ENCODE data around the gene PIWIL4.

Gene PIWIL4

DNA sequence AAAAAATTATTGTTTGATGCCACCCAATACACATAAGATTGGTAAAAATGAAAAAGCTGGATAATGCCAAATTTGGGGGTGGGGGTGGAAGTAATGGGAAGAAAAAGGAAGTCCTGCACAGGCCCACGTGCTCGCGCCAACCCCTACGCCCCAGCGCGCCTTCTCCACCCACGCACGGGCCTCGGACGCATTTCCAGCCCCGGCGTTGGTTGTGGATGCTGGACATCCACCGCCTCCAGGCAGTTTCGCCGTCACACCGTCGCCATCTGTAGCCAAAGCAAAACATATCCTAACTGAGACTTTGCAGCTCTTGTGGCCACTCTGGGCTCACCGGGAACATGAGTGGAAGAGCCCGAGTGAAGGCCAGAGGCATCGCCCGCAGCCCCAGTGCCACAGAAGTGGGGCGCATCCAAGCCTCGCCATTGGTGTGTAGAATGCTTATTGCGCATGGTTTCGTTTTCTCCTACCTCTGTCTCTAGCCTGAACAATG lies at the start of gene PIWIL4:
Gene PIWIL4 (plus strand): TSS at position 188 of the 490 bp plus-strand sequence. CDS start 151 bp downstream, at position 339.
- no peak for DNase-seq

DNA sequence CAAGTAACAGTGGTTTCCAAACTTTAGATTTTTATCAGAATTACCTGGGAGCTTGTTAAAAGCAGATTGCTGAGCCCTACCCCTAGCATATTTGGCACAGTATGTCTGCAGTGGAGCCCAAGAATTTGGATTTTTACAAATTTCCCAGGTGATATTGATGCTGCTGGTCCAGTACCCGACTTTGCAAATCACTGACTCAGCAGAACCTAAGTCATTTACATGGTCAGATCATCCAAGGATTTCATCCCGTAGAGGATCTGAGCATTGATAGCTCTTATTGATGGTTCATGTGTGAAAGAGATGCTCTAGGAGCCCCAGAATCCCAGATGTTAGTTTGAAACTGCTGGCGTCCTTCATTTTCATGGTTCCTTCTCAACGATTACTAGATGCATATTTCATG lies 48.9 kb upstream of the PIWIL4 start:
- DNase-seq: no peak

DNA sequence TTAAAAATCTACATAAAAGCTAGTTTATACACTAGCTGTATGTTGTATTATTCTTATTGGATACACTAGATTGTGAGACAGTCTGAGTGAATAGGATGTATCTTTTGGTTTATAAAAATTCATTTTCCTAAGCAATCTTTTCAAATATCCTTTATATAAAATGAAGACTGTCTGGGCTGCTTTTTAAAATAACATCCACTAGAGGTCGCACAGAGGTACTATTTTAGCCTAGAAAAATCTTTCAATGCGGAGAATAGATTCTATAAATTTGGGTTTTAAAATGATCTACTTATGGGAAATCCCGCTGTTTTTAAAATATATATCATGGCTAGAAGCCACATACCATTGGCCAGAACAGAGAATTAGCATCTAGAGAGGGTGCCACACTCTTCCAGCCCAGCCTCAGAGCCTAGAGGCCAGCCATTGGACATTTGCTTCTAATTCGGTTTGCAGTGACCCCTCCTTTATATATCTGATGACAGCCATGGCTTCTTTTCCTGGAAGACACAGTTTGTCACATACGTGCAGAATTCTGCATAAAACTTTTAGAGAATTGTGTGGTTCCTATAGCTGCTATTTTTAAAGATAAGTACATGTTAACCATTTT lies 47.6 kb upstream of the PIWIL4 start:
- peak; percentile 75 for DNase-seq

DNA sequence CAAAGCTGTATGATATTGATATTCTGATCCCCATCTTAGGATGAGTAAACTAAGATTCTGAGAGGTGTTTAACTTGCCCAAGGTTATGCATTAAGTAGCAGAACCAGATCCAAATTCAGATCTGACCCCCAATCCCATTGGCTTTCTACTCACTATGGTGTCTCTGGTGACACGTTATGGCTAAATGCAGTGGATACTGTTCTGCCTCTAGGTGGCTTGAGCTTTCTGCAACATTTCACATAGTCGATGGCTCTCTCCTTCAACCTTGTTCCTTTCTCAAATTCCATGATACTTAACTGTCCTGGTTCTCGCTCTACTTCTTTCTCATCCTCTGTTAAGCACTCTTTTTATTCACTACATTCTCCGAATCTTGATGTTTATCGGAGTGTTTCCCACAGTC lies 45.5 kb upstream of the PIWIL4 start:
- peak; percentile 62 for DNase-seq

DNA sequence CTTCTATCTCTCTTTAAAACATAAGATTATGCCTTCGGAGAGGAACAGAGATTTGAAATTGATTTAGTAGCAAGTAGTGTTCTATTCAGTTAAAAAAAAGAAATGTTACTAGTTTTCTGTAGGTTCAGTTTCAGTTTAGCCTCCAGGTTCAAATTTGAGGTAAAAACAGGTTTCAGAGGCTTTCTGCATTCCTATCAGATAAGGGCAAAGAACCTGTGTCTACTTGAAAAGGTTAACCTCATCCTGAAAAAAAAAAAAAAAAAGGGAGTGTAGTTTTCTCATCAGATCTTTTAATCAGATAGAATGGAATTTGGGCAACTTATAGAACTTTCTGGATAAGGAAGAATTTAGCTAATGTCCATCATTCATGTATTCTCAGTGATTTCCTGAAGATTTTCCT lies 42.8 kb upstream of the PIWIL4 start:
- no peak for DNase-seq

DNA sequence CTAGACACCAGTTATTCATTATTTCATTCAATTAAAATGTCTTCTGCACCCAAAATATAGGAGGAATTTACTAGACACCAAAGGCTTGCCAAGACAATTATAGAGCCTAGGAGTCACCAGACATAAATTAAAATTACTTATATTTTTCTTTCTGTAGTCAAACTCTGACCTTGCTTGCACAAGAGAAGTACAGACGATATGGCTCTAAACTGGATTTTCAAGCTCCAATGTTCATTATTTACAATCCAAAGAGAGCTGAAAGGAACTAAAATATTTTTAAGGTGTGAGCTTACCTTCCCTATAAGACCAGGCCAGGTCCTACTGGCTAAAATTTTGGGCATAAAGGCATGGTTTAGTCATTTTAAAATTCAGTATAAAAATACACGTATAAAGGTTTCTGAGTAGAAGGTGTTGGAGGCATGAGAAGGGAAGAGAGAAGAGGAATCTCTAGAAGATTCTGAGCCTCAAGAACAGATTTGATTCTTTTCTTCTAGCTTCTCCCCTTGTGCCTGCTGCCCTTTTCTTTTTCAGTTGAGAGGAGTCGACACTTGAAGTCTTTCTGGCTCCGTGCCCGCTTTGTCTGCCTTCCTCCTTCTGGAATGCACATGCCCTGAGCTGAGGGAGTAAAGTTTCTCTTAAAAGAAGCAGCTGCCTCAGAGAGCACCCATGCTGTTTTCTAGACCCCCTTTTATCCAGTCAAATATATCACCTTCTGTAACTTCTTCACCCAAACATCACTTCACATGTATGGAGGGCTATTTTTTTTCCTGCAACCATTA lies 41.4 kb upstream of the PIWIL4 start:
- peak; percentile 36 for DNase-seq

DNA sequence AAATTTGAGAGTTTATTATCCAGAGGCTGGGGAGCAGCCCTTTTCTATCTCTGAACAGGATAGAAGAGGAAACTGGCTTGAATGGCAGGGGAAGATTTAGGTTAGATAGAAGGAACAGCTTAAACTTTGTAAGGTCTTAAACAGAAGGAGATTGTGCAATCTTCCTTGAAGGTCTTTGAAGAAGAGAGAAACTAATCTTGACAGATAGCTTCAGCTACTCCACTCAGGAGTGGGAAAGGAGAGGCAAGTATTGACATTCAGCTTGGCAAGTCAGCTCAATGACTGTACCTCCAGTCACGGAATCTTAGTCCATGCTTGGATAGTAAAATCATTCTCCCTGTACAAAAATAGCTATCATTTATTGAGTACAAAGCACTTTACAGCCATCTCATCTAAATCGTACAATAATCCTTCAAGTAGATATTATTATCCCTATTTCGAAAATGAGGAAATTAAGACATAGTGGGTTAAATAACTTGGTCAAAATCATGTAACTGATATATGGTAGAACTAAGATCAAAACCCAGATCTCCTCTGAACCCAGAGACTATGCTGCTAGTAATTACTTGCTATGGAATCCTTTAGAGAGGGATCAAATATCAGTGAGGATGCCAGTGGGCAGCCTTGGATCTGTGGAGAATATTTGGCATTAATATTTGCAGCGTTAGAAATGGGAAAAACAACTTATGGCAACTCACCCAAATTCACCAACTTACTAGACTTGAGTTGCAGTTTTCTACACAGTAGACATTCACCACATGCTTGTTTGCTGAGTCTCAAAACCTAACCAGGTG lies 40.3 kb upstream of the PIWIL4 start:
- no peak for DNase-seq

DNA sequence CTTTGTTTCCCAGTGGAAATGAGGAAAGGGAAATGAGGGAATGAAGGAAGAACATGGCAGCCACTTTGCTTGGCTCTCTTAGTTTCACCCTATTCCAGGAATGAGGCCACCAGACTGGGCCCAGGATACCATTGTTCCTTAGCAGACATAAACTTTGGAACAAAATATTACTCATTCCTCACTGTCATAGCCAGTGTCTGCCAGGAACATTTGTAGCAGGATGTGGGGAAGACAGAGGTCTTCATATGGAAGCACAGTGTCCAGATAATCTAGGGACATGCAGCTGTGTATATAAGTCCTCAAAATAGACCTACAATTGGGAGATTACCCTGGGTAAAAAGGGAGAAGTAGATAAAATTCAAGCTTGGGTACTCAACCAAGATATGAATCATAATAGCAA lies 38.6 kb upstream of the PIWIL4 start:
- DNase-seq: no peak

DNA sequence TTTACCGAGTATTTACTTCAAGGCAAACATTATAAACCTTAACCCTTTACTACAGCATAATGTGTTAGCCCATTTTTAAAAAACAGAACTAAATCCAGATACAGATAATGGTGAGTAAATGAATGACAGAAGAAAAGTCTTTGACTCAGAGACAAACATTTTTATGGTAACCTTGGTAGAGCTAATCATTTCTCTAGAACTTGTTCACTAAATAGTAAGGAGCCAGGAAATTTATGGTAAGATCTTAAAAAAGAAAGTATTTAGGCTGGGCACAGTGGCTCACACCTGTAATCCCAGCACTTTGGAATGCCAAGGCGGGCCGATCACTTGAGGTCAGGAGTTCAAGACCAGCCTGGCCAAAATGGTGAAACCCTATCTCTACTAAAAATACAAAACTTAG lies 35.0 kb upstream of the PIWIL4 start:
- no peak for DNase-seq

DNA sequence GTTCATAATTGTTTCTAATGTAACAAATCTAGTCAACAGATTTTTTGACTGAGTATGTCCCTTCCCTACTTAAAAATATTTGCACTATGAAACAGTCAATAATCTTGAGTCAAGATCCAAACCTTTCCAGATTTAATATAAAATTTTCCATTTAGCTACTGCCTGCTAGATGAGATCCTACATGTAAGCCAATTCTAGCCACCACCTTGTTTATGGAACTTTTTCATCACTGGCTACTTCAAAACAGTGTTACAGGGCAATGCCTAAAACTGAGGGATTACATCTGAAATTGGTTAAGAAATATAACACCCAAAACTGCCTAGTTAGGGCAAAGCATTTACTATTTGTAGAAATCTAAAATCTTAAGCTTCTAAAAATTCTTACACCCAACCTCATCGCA lies 34.0 kb upstream of the PIWIL4 start:
- DNase-seq: no peak

DNA sequence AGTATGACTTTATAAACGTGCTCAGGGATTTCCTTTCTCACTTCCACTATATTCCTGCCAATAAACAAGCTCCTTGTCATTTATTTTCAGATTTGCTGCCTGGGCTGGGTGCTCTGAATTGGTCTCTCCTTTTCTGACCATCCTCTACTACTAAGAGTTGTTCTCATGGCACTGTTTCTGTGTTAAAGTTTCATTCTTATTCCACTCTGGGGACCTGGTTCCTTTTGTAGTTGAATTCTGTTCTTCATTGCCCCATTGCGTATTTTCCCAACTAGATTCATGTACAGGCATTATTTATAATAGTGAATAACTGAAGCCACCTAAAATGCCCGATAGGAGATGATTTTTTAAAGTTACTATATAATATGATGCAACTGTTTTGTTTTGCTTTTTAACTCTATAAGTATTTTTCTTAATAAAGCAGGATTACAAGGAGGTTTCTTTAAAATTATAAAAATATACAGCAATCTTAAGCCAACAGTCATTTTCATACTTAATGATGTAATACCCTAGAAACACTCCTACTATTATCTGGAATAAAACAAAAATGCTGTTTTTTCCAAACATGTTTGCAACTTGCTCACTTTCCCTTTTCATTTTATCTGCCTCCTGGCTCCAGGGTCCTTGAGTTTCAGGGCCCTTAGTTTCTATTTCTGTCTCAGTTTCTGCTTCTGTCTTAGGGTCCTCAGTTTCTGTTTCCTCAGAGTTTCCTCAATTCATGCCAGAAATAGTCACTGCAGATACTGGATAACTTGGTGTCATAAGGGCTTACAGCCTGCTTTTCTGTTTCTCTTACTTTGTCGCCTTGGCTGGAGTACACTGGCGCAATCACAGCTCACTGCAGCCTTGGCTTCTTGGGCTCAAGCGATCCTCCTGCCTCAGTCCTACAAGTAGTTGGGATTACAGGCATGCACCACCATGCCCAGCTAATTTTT lies 33.2 kb upstream of the PIWIL4 start:
- no peak for DNase-seq

DNA sequence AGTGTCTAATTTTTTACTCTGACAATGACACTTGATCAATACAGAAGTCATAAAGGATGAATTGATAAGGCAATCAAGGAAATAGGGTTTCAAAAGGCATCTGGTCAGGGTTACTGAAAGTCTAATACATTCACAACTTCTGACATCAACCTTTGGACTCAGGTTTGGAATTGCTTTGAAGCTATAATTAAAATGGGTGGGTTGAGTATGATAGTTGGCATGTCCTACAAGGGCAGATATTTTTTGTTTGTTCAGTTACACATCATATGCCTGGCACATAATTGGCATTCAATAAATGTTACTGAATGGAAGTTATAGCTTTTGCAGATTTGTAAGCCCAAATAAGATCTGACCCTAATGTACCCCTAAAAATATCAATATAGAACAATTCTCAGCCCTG lies 30.8 kb upstream of the PIWIL4 start:
- DNase-seq: peak; percentile 30

DNA sequence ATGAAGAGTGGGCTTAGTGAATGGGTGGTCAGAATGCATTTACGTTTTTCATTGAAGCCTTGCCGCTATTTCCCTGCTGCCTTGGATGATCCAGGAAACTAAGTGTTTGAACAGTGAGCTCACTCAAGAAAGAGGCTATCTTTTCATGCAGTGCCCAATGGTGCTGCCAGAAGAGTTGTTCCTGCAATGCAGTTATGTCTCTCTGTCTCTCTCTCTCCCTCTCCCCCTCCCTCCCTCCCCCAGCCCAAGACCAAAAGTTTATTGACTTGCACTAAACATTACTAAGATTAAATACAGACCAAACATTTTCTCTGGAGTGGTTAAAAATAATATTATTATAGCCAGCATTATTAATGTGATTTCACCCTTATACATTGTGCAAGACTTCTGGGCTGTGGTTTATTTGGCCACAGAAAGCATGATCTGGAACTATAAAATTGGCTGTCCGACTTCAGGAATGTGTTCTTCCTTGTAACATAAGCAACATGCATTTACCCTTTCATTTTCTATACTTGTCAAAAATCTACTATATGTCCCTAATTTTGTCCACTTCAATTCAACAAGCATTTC lies 30.1 kb upstream of the PIWIL4 start:
- DNase-seq: peak; percentile 66

DNA sequence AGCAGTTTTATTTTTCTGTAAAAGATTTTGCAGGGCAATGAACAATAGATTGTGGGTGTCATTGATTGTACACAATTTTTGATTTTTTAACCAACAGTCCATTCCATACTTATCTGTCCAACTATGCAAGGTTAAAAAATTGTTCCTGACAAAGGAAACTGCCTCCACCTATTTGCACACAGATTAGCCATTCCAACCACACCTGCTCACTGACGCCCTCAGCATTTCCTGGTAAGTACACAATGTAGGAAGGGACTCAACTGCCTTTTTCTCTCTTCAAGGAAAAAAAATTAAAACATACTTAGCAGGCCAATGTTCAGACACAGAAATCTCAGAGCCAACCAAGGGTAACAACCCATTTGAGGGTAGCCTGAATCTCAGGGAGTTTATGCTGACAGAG lies 27.7 kb upstream of the PIWIL4 start:
- DNase-seq: peak; percentile 86

DNA sequence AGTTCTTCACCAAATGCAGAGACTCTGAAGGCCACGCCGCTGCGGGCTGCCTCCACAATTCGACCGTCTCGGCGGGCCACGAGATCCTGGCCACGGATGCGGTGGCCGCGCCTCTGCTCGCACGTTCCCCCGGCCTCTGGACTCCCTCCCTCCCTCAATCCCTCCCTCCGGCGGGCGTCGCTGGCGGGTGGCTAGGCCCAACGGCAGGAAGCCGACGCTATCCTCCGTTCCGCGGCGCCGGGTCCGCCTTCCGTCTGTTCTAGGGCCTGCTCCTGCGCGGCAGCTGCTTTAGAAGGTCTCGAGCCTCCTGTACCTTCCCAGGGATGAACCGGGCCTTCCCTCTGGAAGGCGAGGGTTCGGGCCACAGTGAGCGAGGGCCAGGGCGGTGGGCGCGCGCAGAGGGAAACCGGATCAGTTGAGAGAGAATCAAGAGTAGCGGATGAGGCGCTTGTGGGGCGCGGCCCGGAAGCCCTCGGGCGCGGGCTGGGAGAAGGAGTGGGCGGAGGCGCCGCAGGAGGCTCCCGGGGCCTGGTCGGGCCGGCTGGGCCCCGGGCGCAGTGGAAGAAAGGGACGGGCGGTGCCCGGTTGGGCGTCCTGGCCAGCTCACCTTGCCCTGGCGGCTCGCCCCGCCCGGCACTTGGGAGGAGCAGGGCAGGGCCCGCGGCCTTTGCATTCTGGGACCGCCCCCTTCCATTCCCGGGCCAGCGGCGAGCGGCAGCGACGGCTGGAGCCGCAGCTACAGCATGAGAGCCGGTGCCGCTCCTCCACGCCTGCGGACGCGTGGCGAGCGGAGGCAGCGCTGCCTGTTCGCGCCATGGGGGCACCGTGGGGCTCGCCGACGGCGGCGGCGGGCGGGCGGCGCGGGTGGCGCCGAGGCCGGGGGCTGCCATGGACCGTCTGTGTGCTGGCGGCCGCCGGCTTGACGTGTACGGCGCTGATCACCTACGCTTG lies 23.2 kb upstream of the PIWIL4 start, which contains the start of gene FUT4:
Gene FUT4 (plus strand): TSS at position 227 of the 951 bp plus-strand sequence. CDS start 213 bp downstream, at position 440.
- peak; percentile 99 for DNase-seq

DNA sequence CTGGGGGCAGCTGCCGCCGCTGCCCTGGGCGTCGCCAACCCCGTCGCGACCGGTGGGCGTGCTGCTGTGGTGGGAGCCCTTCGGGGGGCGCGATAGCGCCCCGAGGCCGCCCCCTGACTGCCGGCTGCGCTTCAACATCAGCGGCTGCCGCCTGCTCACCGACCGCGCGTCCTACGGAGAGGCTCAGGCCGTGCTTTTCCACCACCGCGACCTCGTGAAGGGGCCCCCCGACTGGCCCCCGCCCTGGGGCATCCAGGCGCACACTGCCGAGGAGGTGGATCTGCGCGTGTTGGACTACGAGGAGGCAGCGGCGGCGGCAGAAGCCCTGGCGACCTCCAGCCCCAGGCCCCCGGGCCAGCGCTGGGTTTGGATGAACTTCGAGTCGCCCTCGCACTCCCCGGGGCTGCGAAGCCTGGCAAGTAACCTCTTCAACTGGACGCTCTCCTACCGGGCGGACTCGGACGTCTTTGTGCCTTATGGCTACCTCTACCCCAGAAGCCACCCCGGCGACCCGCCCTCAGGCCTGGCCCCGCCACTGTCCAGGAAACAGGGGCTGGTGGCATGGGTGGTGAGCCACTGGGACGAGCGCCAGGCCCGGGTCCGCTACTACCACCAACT lies 22.4 kb upstream of the PIWIL4 start:
- peak; percentile 72 for DNase-seq

DNA sequence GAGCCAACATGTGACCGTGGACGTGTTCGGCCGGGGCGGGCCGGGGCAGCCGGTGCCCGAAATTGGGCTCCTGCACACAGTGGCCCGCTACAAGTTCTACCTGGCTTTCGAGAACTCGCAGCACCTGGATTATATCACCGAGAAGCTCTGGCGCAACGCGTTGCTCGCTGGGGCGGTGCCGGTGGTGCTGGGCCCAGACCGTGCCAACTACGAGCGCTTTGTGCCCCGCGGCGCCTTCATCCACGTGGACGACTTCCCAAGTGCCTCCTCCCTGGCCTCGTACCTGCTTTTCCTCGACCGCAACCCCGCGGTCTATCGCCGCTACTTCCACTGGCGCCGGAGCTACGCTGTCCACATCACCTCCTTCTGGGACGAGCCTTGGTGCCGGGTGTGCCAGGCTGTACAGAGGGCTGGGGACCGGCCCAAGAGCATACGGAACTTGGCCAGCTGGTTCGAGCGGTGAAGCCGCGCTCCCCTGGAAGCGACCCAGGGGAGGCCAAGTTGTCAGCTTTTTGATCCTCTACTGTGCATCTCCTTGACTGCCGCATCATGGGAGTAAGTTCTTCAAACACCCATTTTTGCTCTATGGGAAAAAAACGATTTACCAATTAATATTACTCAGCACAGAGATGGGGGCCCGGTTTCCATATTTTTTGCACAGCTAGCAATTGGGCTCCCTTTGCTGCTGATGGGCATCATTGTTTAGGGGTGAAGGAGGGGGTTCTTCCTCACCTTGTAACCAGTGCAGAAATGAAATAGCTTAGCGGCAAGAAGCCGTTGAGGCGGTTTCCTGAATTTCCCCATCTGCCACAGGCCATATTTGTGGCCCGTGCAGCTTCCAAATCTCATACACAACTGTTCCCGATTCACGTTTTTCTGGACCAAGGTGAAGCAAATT lies 21.7 kb upstream of the PIWIL4 start:
- DNase-seq: no peak

DNA sequence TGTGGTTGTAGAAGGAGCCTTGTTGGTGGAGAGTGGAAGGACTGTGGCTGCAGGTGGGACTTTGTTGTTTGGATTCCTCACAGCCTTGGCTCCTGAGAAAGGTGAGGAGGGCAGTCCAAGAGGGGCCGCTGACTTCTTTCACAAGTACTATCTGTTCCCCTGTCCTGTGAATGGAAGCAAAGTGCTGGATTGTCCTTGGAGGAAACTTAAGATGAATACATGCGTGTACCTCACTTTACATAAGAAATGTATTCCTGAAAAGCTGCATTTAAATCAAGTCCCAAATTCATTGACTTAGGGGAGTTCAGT lies 21.1 kb upstream of the PIWIL4 start:
- DNase-seq: no peak

DNA sequence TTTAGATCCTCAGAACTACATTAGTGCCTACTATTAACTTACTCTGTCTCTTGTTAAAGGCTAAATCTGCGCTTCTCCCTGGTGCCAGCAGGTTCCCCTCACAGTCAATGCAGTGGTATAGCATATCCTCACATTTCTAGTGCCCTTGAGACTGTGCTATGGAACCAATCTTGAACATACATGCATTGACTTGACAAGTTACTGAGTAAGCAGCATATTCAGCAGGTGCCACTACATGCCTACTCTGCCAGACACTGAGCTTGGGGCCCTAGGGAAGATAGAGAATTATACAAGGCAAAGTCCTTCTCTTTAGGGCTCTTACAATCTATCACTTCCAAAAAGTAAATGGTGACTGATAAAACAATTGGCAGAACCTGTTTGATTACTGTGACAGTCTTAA lies 20.3 kb upstream of the PIWIL4 start:
- peak; percentile 42 for DNase-seq
